ENCODE data around the gene AFDN. TPM values are rescaled to one million over a fixed set of nuclear protein-coding genes. Genes with fewer than 3 reads are reported as not detected.

Gene AFDN
- total RNA-seq, 1 donor from 2014 or later, result 102 TPM

DNA sequence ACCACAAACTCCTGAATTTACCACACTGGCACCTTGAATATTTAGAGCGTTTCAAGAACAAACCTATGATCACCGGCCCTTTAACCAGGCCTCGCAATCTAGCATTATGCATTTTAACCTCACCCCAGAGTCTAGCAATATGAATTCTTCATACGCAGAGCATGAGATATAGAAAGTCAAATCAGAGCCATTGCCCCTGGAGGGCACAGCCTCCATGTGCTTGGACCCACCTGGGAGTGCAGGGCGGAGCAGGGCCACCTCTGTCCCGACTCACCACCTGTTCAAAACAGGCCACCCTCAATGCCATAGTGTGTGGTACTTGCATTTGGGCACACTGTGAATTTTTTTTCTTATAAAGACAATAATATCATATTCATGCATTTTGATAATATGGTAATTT lies 19.5 kb upstream of the AFDN start:
- DNase-seq (ENCODE audit: low spot score in 2 of 2), result no peak
- Histone ChIP-seq H3K4me3 (no peak overlapping the region), H3K9me3 (no peaks in the 10 kb centered on the region), H3K4me1 (no peaks in the 10 kb centered on the region), H3K27me3 (no peaks in the 10 kb centered on the region), H3K36me3 (no peaks in the 10 kb centered on the region), H3K27ac (no peak overlapping the region)
- TF ChIP-seq CTCF (IDR thresholded peaks at IDR 0.05), result no peak
- intact Hi-C loops (cut with DNase I), result no loop called here

- intact Hi-C loops (cut with DNase I), result no loop called here
- no peak for DNase-seq (ENCODE audit: low spot score in 2 of 2)
- H3K9me3 ChIP-seq, result no peaks in the 10 kb centered on the region
- H3K27ac ChIP-seq, result no peak overlapping the region
- no peak for TF ChIP-seq CTCF (IDR thresholded peaks at IDR 0.05)
- no peaks in the 10 kb centered on the region for H3K4me1 ChIP-seq
- H3K4me3 ChIP-seq, result no peak overlapping the region
- H3K27me3 ChIP-seq, result no peaks in the 10 kb centered on the region
- no peaks in the 10 kb centered on the region for H3K36me3 ChIP-seq
Measured at GRCh38 chr6:167807756-167808155, 19.0 kb upstream of the AFDN start.

- H3K27ac ChIP-seq, result no peak overlapping the region
- intact Hi-C loops (cut with DNase I), result loop anchor here (1.0 kb wide), 1 partner anchor 40 kb away; no protein-coding TSS in a partner anchor
- H3K27me3 ChIP-seq, result no peaks in the 10 kb centered on the region
- no peaks in the 10 kb centered on the region for H3K9me3 ChIP-seq
- no peak for TF ChIP-seq CTCF (IDR thresholded peaks at IDR 0.05)
- no peaks in the 10 kb centered on the region for H3K36me3 ChIP-seq
- no peak for DNase-seq (ENCODE audit: low spot score in 2 of 2)
- no peaks in the 10 kb centered on the region for H3K4me1 ChIP-seq
- H3K4me3 ChIP-seq, result no peak overlapping the region
Measured at GRCh38 chr6:167811040-167811439, 15.7 kb upstream of the AFDN start.

GRCh38 chr6:167811442-167812087 lies 15.1 kb upstream of the AFDN start:
- H3K4me1 ChIP-seq, result no peaks in the 10 kb centered on the region
- intact Hi-C loops (cut with DNase I), result loop anchor here (1.0 kb wide), 1 partner anchor 40 kb away; no protein-coding TSS in a partner anchor

GRCh38 chr6:167812088-167812487 lies 14.6 kb upstream of the AFDN start:
- no peak overlapping the region for H3K27ac ChIP-seq
- intact Hi-C loops (cut with DNase I), result no loop called here

More at GRCh38 chr6:167811442-167812087, 15.1 kb upstream of the AFDN start:
- DNase-seq (ENCODE audit: low spot score in 2 of 2), result no peak
- Histone ChIP-seq H3K27me3 (no peaks in the 10 kb centered on the region), H3K36me3 (no peaks in the 10 kb centered on the region), H3K9me3 (no peaks in the 10 kb centered on the region), H3K4me3 (no peak overlapping the region), H3K27ac (no peak overlapping the region)
- no peak for TF ChIP-seq CTCF (IDR thresholded peaks at IDR 0.05)

More at GRCh38 chr6:167812088-167812487, 14.6 kb upstream of the AFDN start:
- Histone ChIP-seq H3K4me1 (no peaks in the 10 kb centered on the region), H3K9me3 (no peaks in the 10 kb centered on the region), H3K36me3 (no peaks in the 10 kb centered on the region), H3K27me3 (no peaks in the 10 kb centered on the region), H3K4me3 (no peak overlapping the region)
- no peak for TF ChIP-seq CTCF (IDR thresholded peaks at IDR 0.05)
- DNase-seq (ENCODE audit: low spot score in 2 of 2), result no peak

Measured in ascending aorta (tissue), 2 donors.